ENCODE results near the gene TRPM7. TPM values are rescaled to one million over a fixed set of nuclear protein-coding genes. Genes with fewer than 3 reads are reported as not detected.

The TRPM7 gene
- total and polyA plus RNA-seq, 2 of the 13 experiments (the other 11 are each of a cell fraction or from before 2014, with no cell fraction given), result 11.0 to 36.0 TPM

DNA sequence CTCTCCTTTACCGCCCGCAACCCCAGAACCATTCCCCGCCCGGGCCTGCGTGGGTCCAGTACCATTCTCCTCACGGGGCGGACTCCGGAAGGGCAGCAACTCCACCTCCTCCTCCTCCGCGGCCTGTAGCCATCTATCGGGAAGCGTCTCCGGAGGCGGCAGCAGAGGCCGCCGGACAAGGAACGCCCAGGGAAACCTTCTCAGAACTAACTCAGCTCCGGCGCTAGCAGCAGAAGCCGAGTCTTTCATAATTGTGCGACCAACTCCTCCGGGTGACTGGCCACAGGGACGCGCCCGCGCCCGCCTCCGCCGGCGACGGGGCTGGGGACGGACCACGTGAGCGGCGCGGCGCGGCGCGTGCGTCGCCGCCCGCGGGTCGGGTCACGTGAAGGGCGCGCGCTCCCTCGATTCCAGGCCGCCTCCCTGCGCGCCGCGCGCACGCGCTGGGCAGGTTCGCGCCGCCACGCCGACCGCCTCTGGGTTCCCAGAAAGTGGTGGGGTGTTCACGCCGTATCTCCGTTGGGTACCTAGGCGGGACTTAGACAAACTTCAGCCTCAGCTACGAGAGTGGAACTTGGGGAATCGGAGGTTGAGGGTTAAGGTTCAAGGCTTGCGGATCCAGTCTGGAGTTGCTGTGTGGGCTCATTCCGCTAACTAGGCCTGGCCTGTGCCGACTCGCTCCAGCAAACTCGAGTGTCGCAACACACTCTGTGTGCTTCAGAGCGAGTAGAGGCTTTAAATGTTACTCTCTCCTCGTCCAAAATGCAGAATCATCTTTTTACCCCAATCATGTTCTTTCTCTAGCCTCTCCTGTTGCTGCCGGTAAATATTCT is at the start of gene TRPM7 (continued):
- TF ChIP-seq TRAFD1 (CRISPR knock-in tag; IDR thresholded peaks at IDR 0.05; ENCODE audit: borderline replicate concordance) (no peak), FOSL2 (CRISPR knock-in tag; IDR thresholded peaks at IDR 0.05) (no peak), MAFK (conservative IDR thresholded peaks at IDR 0.05 in 1 of 2, IDR thresholded peaks at IDR 0.05 in 1 of 2; ENCODE audit: low read length in 2 of 2) (0 out of 4 replicates have a peak, but pooled peaks have one; percentile 4 to 12), BORCS8-MEF2B (CRISPR knock-in tag; IDR thresholded peaks at IDR 0.05) (no peak; the same call in 1 of the 2 replicates), ZNF660 (CRISPR knock-in tag; IDR thresholded peaks at IDR 0.05; ENCODE audit: borderline replicate concordance, low read depth) (no peak), EZH2 (conservative IDR thresholded peaks at IDR 0.05; ENCODE audit: low read depth, low read length) (no peak), ZBTB43 (CRISPR knock-in tag; conservative IDR thresholded peaks at IDR 0.05) (peak; percentile 90), ZNF841 (CRISPR knock-in tag; IDR thresholded peaks at IDR 0.05; ENCODE audit: borderline replicate concordance) (peak; percentile 54; the same call in 1 of the 2 replicates), TFDP2 (CRISPR knock-in tag; IDR thresholded peaks at IDR 0.05) (peak; percentile 76), CCDC6 (CRISPR knock-in tag; IDR thresholded peaks at IDR 0.05) (peak; percentile 91), ZBTB1 (CRISPR knock-in tag; IDR thresholded peaks at IDR 0.05; ENCODE audit: borderline replicate concordance) (0 out of 2 replicates have a peak, but pooled peaks have one; percentile 68), ZNF850 (CRISPR knock-in tag; conservative IDR thresholded peaks at IDR 0.05) (no peak), SNAI1 (CRISPR knock-in tag; IDR thresholded peaks at IDR 0.05; ENCODE audit: borderline replicate concordance) (no peak; the same call in 1 of the 2 replicates), TOE1 (CRISPR knock-in tag; IDR thresholded peaks at IDR 0.05) (no peak), ZNF781 (CRISPR knock-in tag; IDR thresholded peaks at IDR 0.05; ENCODE audit: borderline replicate concordance, not compliant biosample characterization) (no peak), ZNF280D (CRISPR knock-in tag; IDR thresholded peaks at IDR 0.05) (no peak), TAF1 (CRISPR knock-in tag; IDR thresholded peaks at IDR 0.05) (peak; percentile 65), ZNF230 (CRISPR knock-in tag; IDR thresholded peaks at IDR 0.05) (peak; percentile 44; the same call in 1 of the 2 replicates), ZMYM2 (CRISPR knock-in tag; IDR thresholded peaks at IDR 0.05) (0 out of 2 replicates have a peak, but pooled peaks have one; percentile 50)
- TF ChIP-seq, protein P1, sequence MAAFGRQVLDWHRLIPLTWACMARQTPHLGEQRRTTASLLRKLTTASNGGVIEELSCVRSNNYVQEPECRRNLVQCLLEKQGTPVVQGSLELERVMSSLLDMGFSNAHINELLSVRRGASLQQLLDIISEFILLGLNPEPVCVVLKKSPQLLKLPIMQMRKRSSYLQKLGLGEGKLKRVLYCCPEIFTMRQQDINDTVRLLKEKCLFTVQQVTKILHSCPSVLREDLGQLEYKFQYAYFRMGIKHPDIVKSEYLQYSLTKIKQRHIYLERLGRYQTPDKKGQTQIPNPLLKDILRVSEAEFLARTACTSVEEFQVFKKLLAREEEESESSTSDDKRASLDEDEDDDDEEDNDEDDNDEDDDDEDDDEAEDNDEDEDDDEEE (CRISPR knock-in tag; IDR thresholded peaks at IDR 0.05), result no peak
